ENCODE results near the gene LAPTM5.
"Not testable (repeated sequence)": the region's sequence is repeated elsewhere in the genome, so short reads cannot be mapped to it uniquely, and the experiment has no call there.

Gene LAPTM5

GRCh38 chr1:30691480-30691879 is 66.1 kb downstream of the LAPTM5 start:
- no peak for TF ChIP-seq CTCF (IDR thresholded peaks at IDR 0.05; ENCODE audit: borderline replicate concordance, control extremely low read depth, extremely low read depth, insufficient read depth, missing control alignments)
- in situ Hi-C loops (cut with MboI; ENCODE audit: low sequenced_read_pairs, unreplicated experiment): no loop called here
- no peak for DNase-seq (ENCODE audit: low spot score)

GRCh38 chr1:30689901-30690645 is 67.5 kb downstream of the LAPTM5 start:
- DNase-seq (ENCODE audit: low spot score): no peak
- TF ChIP-seq CTCF (IDR thresholded peaks at IDR 0.05; ENCODE audit: borderline replicate concordance, control extremely low read depth, extremely low read depth, insufficient read depth, missing control alignments): no peak
- in situ Hi-C loops (cut with MboI; ENCODE audit: low sequenced_read_pairs, unreplicated experiment): no loop called here

- no peak for DNase-seq (ENCODE audit: low spot score)
- no peak for TF ChIP-seq CTCF (IDR thresholded peaks at IDR 0.05; ENCODE audit: borderline replicate concordance, control extremely low read depth, extremely low read depth, insufficient read depth, missing control alignments)
- in situ Hi-C loops (cut with MboI; ENCODE audit: low sequenced_read_pairs, unreplicated experiment): no loop called here
These were observed 68.4 kb downstream of the LAPTM5 start for GRCh38 chr1:30688920-30689794.

- DNase-seq (ENCODE audit: low spot score); in situ Hi-C loops (cut with MboI; ENCODE audit: low sequenced_read_pairs, unreplicated experiment): not testable (repeated sequence)
These were observed 69.1 kb downstream of the LAPTM5 start for GRCh38 chr1:30688516-30688915.

GRCh38 chr1:30687886-30688285 is 69.7 kb downstream of the LAPTM5 start:
- TF ChIP-seq CTCF (IDR thresholded peaks at IDR 0.05; ENCODE audit: borderline replicate concordance, control extremely low read depth, extremely low read depth, insufficient read depth, missing control alignments): no peak
- in situ Hi-C loops (cut with MboI; ENCODE audit: low sequenced_read_pairs, unreplicated experiment): no loop called here
- DNase-seq (ENCODE audit: low spot score): no peak

GRCh38 chr1:30686236-30686935 is 71.2 kb downstream of the LAPTM5 start:
- in situ Hi-C loops (cut with MboI; ENCODE audit: low sequenced_read_pairs, unreplicated experiment): no loop called here
- no peak for DNase-seq (ENCODE audit: low spot score)
- no peak for TF ChIP-seq CTCF (IDR thresholded peaks at IDR 0.05; ENCODE audit: borderline replicate concordance, control extremely low read depth, extremely low read depth, insufficient read depth, missing control alignments)

Measured in GM13976 (cell line).